Sigmoid colon (tissue), 7 donors: Measurements from ENCODE around the gene CCNA2. TPM values are rescaled to one million over a fixed set of nuclear protein-coding genes. Genes with fewer than 3 reads are reported as not detected.

Experiments used
- DNase-seq: peaks from one replicate; pipeline ENCODE4 v3.0.0-alpha.2; 2019
- H3K27ac ChIP-seq, 4 donors: fragments of 200-600 bp; sonication (generic); one replicate each; pipeline ENCODE4 v1.5.1; 2016 to 2019; ENCODE audit warnings: mild to moderate bottlenecking in 1 of 4
- H3K27me3 ChIP-seq, 3 donors: fragments of 200-600 bp; sonication (generic); one replicate each; pipeline ENCODE4 v1.5.1; 2019; ENCODE audit warnings: mild to moderate bottlenecking in 1 of 3
- H3K36me3 ChIP-seq, 4 donors: fragments of 200-600 bp; sonication (generic); one replicate each; pipeline ENCODE4 v1.5.1; 2016 to 2019
- H3K4me1 ChIP-seq, 4 donors: fragments of 200-600 bp; sonication (generic); one replicate each; pipeline ENCODE4 v1.5.1; 2017 to 2019
- H3K4me3 ChIP-seq, 4 donors: fragments of 200-600 bp; sonication (generic); one replicate each; pipeline ENCODE4 v1.5.1; 2017 to 2019; ENCODE audit warnings: mild to moderate bottlenecking in 2 of 4, moderate library complexity in 1 of 4
- H3K9me3 ChIP-seq, 4 donors: fragments of 200-600 bp in 3 of 4; sonication (generic) in 3 of 4; one replicate each; pipeline versions ENCODE4 v1.5.1 to v1.6.1; 2013 to 2019
- EP300 ChIP-seq, 4 donors: sonication (generic); formaldehyde crosslinking; IDR thresholded peaks; one replicate each; pipeline ENCODE4 v1.6.1; 2017; ENCODE audit warnings: antibody characterized with exemption in 4 of 4
- POLR2A ChIP-seq, 2 donors: fragments of 450-650 bp; IDR thresholded peaks; one replicate each; pipeline ENCODE4 v1.6.1; 2016; ENCODE audit warnings: antibody characterized with exemption in 2 of 2, mild to moderate bottlenecking in 2 of 2, moderate library complexity in 2 of 2
- POLR2AphosphoS5 ChIP-seq, 4 donors: sonication (generic); formaldehyde crosslinking; IDR thresholded peaks; one replicate each; pipeline ENCODE4 v1.6.1; 2017; ENCODE audit warnings: antibody characterized with exemption in 4 of 4
- WGBS, 2 donors: extraction: QIAGEN DNeasy Blood & Tissue Kit; methylation state at CpG; one replicate each; pipeline ENCODE4 v1.1.7; 2013; 5-methylcytosine and 5-hydroxymethylcytosine counted together
- intact Hi-C: fragments of 100-400 bp; cut with DNase I; formaldehyde crosslinking; loops from one replicate; pipeline ENCODE4 v1.15.1; 2023
- polyA plus RNA-seq, 3 donors: library from polyadenylated mRNA; stranded (reverse); fragments of 200-250 nt; gene quantifications; one replicate each; pipeline ENCODE4 v1.2.3, GENCODE V29; 2013
- total RNA-seq, 4 donors: library from RNA; depleted of rRNA; stranded (reverse); fragments of >200 nt; gene quantifications; one replicate each; pipeline ENCODE4 v1.1.0, GENCODE V29; 2016
- TF ChIP-seq, protein P1 (sequence below), 4 experiments: fragments of 450-650 bp in 3 of 4; fragments of 200-600 bp in 1 of 4; IDR thresholded peaks; one replicate each; pipeline ENCODE4 v1.5.1; 2016 to 2019; ENCODE audit warnings: antibody characterized with exemption in 4 of 4, mild to moderate bottlenecking in 3 of 4, moderate library complexity in 2 of 4
- donor health status: healthy with polysubstance abuse.
- donor health status: Bipolar disorder and iron deficiency.
- donor health status: healthy.

CCNA2 gene
- total and polyA plus RNA-seq, 7 donors = 2.1 to 22.8 (median 2.3) TPM

DNA sequence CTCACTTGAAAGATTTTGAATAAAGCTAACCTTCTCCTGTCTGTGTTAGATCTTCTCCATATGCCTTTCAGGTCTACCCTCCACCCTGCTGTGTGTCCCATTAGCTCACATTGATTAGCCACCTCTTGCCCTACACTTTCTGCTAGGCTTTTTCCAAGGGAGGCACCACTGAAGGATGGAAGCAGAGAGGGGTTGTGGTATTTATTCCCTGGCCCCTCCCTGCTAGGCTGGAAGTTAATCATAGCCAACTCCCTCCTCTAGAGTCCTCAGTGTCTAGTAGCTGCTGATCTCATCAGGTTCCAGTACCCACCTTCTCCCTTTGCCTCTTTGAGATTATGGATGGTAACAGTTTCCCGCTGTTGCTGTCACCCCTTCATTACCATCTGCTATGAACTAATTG, 49.8 kb downstream of the CCNA2 start:
- Histone ChIP-seq H3K9me3 (no peaks in the 10 kb centered on the region), H3K4me1 (no peaks in the 10 kb centered on the region), H3K4me3 (no peak overlapping the region), H3K27me3 (no peaks in the 10 kb centered on the region), H3K36me3 (no peaks in the 10 kb centered on the region), H3K27ac (no peak overlapping the region)
- intact Hi-C loops = no loop called here
- TF ChIP-seq, protein P1, sequence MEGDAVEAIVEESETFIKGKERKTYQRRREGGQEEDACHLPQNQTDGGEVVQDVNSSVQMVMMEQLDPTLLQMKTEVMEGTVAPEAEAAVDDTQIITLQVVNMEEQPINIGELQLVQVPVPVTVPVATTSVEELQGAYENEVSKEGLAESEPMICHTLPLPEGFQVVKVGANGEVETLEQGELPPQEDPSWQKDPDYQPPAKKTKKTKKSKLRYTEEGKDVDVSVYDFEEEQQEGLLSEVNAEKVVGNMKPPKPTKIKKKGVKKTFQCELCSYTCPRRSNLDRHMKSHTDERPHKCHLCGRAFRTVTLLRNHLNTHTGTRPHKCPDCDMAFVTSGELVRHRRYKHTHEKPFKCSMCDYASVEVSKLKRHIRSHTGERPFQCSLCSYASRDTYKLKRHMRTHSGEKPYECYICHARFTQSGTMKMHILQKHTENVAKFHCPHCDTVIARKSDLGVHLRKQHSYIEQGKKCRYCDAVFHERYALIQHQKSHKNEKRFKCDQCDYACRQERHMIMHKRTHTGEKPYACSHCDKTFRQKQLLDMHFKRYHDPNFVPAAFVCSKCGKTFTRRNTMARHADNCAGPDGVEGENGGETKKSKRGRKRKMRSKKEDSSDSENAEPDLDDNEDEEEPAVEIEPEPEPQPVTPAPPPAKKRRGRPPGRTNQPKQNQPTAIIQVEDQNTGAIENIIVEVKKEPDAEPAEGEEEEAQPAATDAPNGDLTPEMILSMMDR (IDR thresholded peaks at IDR 0.05) = no peak
- TF ChIP-seq EP300 (IDR thresholded peaks at IDR 0.05) (no peak), POLR2A (IDR thresholded peaks at IDR 0.05) (no peak), POLR2AphosphoS5 (IDR thresholded peaks at IDR 0.05) (no peak)
- WGBS, 2 donors = 85 to 91% methylated on average over 1 of the region's 1 CpG
- no peak for DNase-seq

DNA sequence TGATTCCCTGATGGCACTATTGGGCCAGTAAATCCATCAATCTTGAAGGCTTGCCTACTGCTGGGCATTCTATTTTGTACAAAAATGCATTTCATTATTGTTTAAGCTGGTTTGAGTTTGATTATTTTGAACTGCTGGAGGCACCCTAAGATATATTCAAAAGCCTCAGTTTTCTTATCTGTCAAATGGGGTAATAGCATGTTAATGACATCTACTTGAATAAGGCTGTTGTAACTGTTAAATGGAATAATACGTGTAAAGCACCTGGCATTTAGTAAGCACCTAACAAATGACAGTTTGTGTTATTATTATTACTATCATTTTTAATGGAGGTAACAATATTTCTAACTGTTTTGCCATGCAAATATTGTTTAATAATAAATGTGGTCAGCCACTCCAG, 51.8 kb downstream of the CCNA2 start:
- H3K36me3 ChIP-seq = no peaks in the 10 kb centered on the region
- DNase-seq = no peak
- H3K27ac ChIP-seq = no peak overlapping the region
- no peak overlapping the region for H3K4me3 ChIP-seq
- no peaks in the 10 kb centered on the region for H3K4me1 ChIP-seq
- WGBS, 2 donors = 86 to 98% methylated on average over 1 of the region's 1 CpG
- intact Hi-C loops = no loop called here
- H3K9me3 ChIP-seq = no peaks in the 10 kb centered on the region
- no peak for TF ChIP-seq POLR2A (IDR thresholded peaks at IDR 0.05)
- TF ChIP-seq, protein P1 (IDR thresholded peaks at IDR 0.05) = no peak
- H3K27me3 ChIP-seq = peaks cover 0 to 3% (median 0%) of the 10 kb centered on the region in 3 donors

DNA sequence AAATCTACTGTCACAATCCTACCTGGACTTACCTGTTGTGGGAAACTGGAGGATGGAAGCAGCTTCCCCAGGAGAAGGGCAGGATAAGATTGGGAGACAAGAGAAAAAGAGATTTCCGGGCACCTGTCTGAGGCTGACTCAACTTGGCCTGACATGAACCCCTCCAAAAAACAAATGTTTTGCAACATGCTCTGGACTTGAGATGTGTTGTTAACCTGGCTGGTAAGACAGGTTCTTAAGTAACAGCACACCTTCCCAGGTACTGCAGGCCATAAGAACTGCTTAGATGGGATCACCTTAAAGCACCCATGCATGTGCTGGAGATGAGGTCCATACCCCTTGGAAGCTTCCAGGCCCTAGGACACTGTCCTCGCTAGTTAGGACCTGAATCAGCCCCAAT, 54.3 kb downstream of the CCNA2 start:
- TF ChIP-seq EP300 (IDR thresholded peaks at IDR 0.05) = no peak
- no peak for TF ChIP-seq POLR2A (IDR thresholded peaks at IDR 0.05)
- no peak for TF ChIP-seq POLR2AphosphoS5 (IDR thresholded peaks at IDR 0.05)
- TF ChIP-seq, protein P1 (IDR thresholded peaks at IDR 0.05) = no peak
- WGBS, 2 donors = 90 to 94% methylated on average over 2 of the region's 2 CpGs
- H3K27ac ChIP-seq = no peak overlapping the region
- intact Hi-C loops = no loop called here
- peaks cover 0 to 9% (median 7%) of the 10 kb centered on the region in 4 donors for H3K4me1 ChIP-seq
- H3K27me3 ChIP-seq = peaks cover 7 to 20% (median 11%) of the 10 kb centered on the region in 3 donors
- H3K36me3 ChIP-seq = no peaks in the 10 kb centered on the region
- no peak for DNase-seq
- no peaks in the 10 kb centered on the region for H3K9me3 ChIP-seq
- H3K4me3 ChIP-seq = no peak overlapping the region

DNA sequence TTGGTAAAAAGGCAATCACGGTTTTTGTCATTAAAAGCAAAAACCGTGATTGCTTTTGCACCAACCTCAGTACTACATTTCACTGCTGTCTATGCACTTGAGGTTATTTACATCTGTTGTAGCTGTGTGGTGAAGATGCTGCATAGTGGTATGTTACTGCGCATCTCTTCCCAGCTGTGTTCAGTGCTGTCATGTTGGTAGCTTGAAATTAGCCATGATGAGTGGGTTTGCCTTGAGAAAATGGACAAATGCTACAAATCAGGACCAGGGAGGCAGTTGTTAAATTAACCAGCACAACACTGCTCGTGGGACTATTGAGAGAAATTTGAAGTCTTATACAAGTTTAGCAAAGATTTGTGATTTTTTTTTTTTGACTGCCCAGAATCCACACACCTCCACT, 56.5 kb downstream of the CCNA2 start:
- 81 to 92% methylated on average over 4 of the region's 4 CpGs for WGBS, 2 donors
- no peaks in the 10 kb centered on the region for H3K36me3 ChIP-seq
- no peak for DNase-seq
- TF ChIP-seq EP300 (IDR thresholded peaks at IDR 0.05) = no peak
- no peak for TF ChIP-seq POLR2AphosphoS5 (IDR thresholded peaks at IDR 0.05)
- no peak for TF ChIP-seq POLR2A (IDR thresholded peaks at IDR 0.05)
- TF ChIP-seq, protein P1 (IDR thresholded peaks at IDR 0.05) = no peak
- peaks cover 8 to 34% (median 17%) of the 10 kb centered on the region in 3 donors for H3K27me3 ChIP-seq
- no peak overlapping the region for H3K4me3 ChIP-seq
- no peak overlapping the region for H3K27ac ChIP-seq
- H3K4me1 ChIP-seq = peaks cover 0 to 10% (median 7%) of the 10 kb centered on the region in 4 donors
- H3K9me3 ChIP-seq = no peaks in the 10 kb centered on the region
- intact Hi-C loops = no loop called here

Other genes with a start within 250 kb of the CCNA2 start
- gene ANXA5, start 126.9 kb downstream of the CCNA2 start, total RNA-seq = 100 to 1,000 TPM; 152 to 224 (median 180) TPM
- gene ANXA5, start 126.9 kb downstream of the CCNA2 start, polyA plus RNA-seq = 100 to 1,000 TPM; 113 to 145 (median 121) TPM
- 1 to 10 TPM in 1 of 4 donors, under 1 TPM in 2, not detected in 1; 0.54 to 1.1 (median 0.66) TPM for gene SMIM43, start 58.7 kb downstream of the CCNA2 start, total RNA-seq
- gene SMIM43, start 58.7 kb downstream of the CCNA2 start, polyA plus RNA-seq = under 1 TPM in 1 of 3 donors, not detected in 2; 0.44 TPM
- gene EXOSC9, start 22.6 kb downstream of the CCNA2 start, total RNA-seq = 10 to 100 TPM; 12.5 to 25.3 (median 18.6) TPM
- 10 to 100 TPM in 2 of 3 donors, 1 to 10 TPM in 1; 8.3 to 22.3 (median 10.2) TPM for gene EXOSC9, start 22.6 kb downstream of the CCNA2 start, polyA plus RNA-seq
- 10 to 100 TPM; 12.7 to 14.6 (median 13.6) TPM for gene BBS7, start 46.6 kb upstream of the CCNA2 start, total RNA-seq
- 10 to 100 TPM in 1 of 3 donors, 1 to 10 TPM in 2; 8.4 to 12.3 (median 9.6) TPM for gene BBS7, start 46.6 kb upstream of the CCNA2 start, polyA plus RNA-seq
- gene TRPC3, start 128.2 kb upstream of the CCNA2 start, total RNA-seq = 1 to 10 TPM in 1 of 4 donors, under 1 TPM in 3; 0.33 to 1.1 (median 0.59) TPM
- under 1 TPM in 1 of 3 donors, not detected in 2; 0.12 TPM for gene TRPC3, start 128.2 kb upstream of the CCNA2 start, polyA plus RNA-seq